Fibroblast of the conjunctiva (primary cell): ENCODE measurements around the gene NRXN3.
"Not testable (repeated sequence)": the region's sequence is repeated elsewhere in the genome, so short reads cannot be mapped to it uniquely, and the experiment has no call there.

Experiments used
- DNase-seq: peaks from one replicate; pipeline ENCODE4 v3.0.0-alpha.2; 2010; ENCODE audit warnings: low read depth

NRXN3 gene

GRCh38 chr14:79011091-79011919 is 841.1 kb downstream of the NRXN3 start:
- DNase-seq = peak; percentile 12

GRCh38 chr14:79011920-79012204 is 841.7 kb downstream of the NRXN3 start:
- DNase-seq = no peak

- peak; percentile 49 for DNase-seq
Observed at GRCh38 chr14:79016828-79017505, 846.8 kb downstream of the NRXN3 start.

- DNase-seq = no peak
Observed at GRCh38 chr14:79017561-79017960, 847.4 kb downstream of the NRXN3 start.

GRCh38 chr14:79018836-79019235 is 848.7 kb downstream of the NRXN3 start:
- DNase-seq = no peak

GRCh38 chr14:79019898-79020297 is 849.7 kb downstream of the NRXN3 start:
- not testable (repeated sequence) for DNase-seq

GRCh38 chr14:79021766-79022165 is 851.6 kb downstream of the NRXN3 start:
- no peak for DNase-seq

GRCh38 chr14:79027138-79027537 is 857.0 kb downstream of the NRXN3 start:
- DNase-seq = no peak

GRCh38 chr14:79028281-79028680 is 858.1 kb downstream of the NRXN3 start:
- DNase-seq = no peak

- DNase-seq = no peak
Observed at GRCh38 chr14:79036441-79036840, 866.3 kb downstream of the NRXN3 start.

- no peak for DNase-seq
Observed at GRCh38 chr14:79037106-79037505, 866.9 kb downstream of the NRXN3 start.

- DNase-seq = no peak
Observed at GRCh38 chr14:79037593-79037992, 867.4 kb downstream of the NRXN3 start.

GRCh38 chr14:79040790-79041189 is 870.6 kb downstream of the NRXN3 start:
- DNase-seq = no peak

GRCh38 chr14:79043194-79043889 is 873.2 kb downstream of the NRXN3 start:
- no peak for DNase-seq

GRCh38 chr14:79044894-79045624 is 874.9 kb downstream of the NRXN3 start:
- DNase-seq = peak; percentile 4

- DNase-seq = no peak
Observed at GRCh38 chr14:79050787-79051727, 880.9 kb downstream of the NRXN3 start.

GRCh38 chr14:79051742-79052141 is 881.6 kb downstream of the NRXN3 start:
- DNase-seq = no peak

- no peak for DNase-seq
Observed at GRCh38 chr14:79056879-79057278, 886.7 kb downstream of the NRXN3 start.

- no peak for DNase-seq
Observed at GRCh38 chr14:79057333-79057732, 887.2 kb downstream of the NRXN3 start.

GRCh38 chr14:79062226-79062625 is 892.1 kb downstream of the NRXN3 start:
- DNase-seq = no peak

GRCh38 chr14:79064214-79064613 is 894.0 kb downstream of the NRXN3 start:
- DNase-seq = no peak
